ENCODE data around the gene IRF2BP2.
"Not testable (repeated sequence)": the region's sequence is repeated elsewhere in the genome, so short reads cannot be mapped to it uniquely, and the experiment has no call there.

IRF2BP2 gene

GRCh38 chr1:234643111-234643849, 33.3 kb upstream of the IRF2BP2 start:
- Mint-ChIP-seq H3K27me3 (no peaks in the 10 kb centered on the region), H3K4me3 (no peak overlapping the region), H3K36me3 (peaks cover 5% of the 10 kb centered on the region), H3K9me3 (peaks cover 4% of the 10 kb centered on the region), H3K27ac (no peak overlapping the region), H3K4me1 (peaks cover 11% of the 10 kb centered on the region)
- ATAC-seq, result no peak

GRCh38 chr1:234642428-234642827, 32.5 kb upstream of the IRF2BP2 start:
- no peak for ATAC-seq
- H3K27me3 Mint-ChIP-seq, result no peaks in the 10 kb centered on the region

GRCh38 chr1:234639961-234640360, 30.0 kb upstream of the IRF2BP2 start:
- ATAC-seq, result no peak

More at GRCh38 chr1:234642428-234642827, 32.5 kb upstream of the IRF2BP2 start:
- Mint-ChIP-seq H3K9me3 (peaks cover 4% of the 10 kb centered on the region), H3K4me3 (no peak overlapping the region), H3K27ac (no peak overlapping the region), H3K36me3 (peaks cover 5% of the 10 kb centered on the region), H3K4me1 (peaks cover 11% of the 10 kb centered on the region)

GRCh38 chr1:234638832-234639799, 29.1 kb upstream of the IRF2BP2 start:
- no peak overlapping the region for H3K4me3 Mint-ChIP-seq
- no peak overlapping the region for H3K27ac Mint-ChIP-seq
- no peaks in the 10 kb centered on the region for H3K27me3 Mint-ChIP-seq
- peaks cover 11% of the 10 kb centered on the region for H3K4me1 Mint-ChIP-seq
- H3K36me3 Mint-ChIP-seq, result no peaks in the 10 kb centered on the region
- no peak for ATAC-seq
- H3K9me3 Mint-ChIP-seq, result no peaks in the 10 kb centered on the region

More at GRCh38 chr1:234639961-234640360, 30.0 kb upstream of the IRF2BP2 start:
- no peaks in the 10 kb centered on the region for H3K9me3 Mint-ChIP-seq
- no peak overlapping the region for H3K27ac Mint-ChIP-seq
- no peaks in the 10 kb centered on the region for H3K36me3 Mint-ChIP-seq
- H3K4me1 Mint-ChIP-seq, result peaks cover 11% of the 10 kb centered on the region
- H3K4me3 Mint-ChIP-seq, result no peak overlapping the region
- H3K27me3 Mint-ChIP-seq, result no peaks in the 10 kb centered on the region

GRCh38 chr1:234634922-234635321, 24.9 kb upstream of the IRF2BP2 start:
- H3K27ac Mint-ChIP-seq, H3K9me3 Mint-ChIP-seq: not testable (repeated sequence)

GRCh38 chr1:234634387-234634786, 24.4 kb upstream of the IRF2BP2 start:
- Mint-ChIP-seq H3K27ac (peak overlapping the region; percentile 2), H3K4me3 (no peak overlapping the region), H3K27me3 (no peaks in the 10 kb centered on the region), H3K36me3 (no peaks in the 10 kb centered on the region), H3K9me3 (no peaks in the 10 kb centered on the region), H3K4me1 (no peaks in the 10 kb centered on the region)
- ATAC-seq, result no peak

More at GRCh38 chr1:234634922-234635321, 24.9 kb upstream of the IRF2BP2 start:
- not testable (repeated sequence) for ATAC-seq, H3K27me3 Mint-ChIP-seq, H3K4me1 Mint-ChIP-seq, H3K36me3 Mint-ChIP-seq, H3K4me3 Mint-ChIP-seq

- ATAC-seq, result no peak
- Mint-ChIP-seq H3K9me3 (no peaks in the 10 kb centered on the region), H3K4me3 (no peak overlapping the region), H3K4me1 (no peaks in the 10 kb centered on the region), H3K27ac (peak overlapping the region; percentile 2), H3K36me3 (no peaks in the 10 kb centered on the region), H3K27me3 (no peaks in the 10 kb centered on the region)
These were observed 23.4 kb upstream of the IRF2BP2 start for GRCh38 chr1:234633246-234634003.

GRCh38 chr1:234632225-234632624, 22.2 kb upstream of the IRF2BP2 start:
- H3K4me3 Mint-ChIP-seq, result no peak overlapping the region
- H3K27me3 Mint-ChIP-seq, result no peaks in the 10 kb centered on the region
- no peaks in the 10 kb centered on the region for H3K36me3 Mint-ChIP-seq
- no peak for ATAC-seq
- no peak overlapping the region for H3K27ac Mint-ChIP-seq
- H3K4me1 Mint-ChIP-seq, result peaks cover 10% of the 10 kb centered on the region
- no peaks in the 10 kb centered on the region for H3K9me3 Mint-ChIP-seq

- H3K4me3 Mint-ChIP-seq, result no peak overlapping the region
- no peaks in the 10 kb centered on the region for H3K9me3 Mint-ChIP-seq
- no peaks in the 10 kb centered on the region for H3K27me3 Mint-ChIP-seq
- no peak for ATAC-seq
- H3K4me1 Mint-ChIP-seq, result peaks cover 12% of the 10 kb centered on the region
- H3K27ac Mint-ChIP-seq, result no peak overlapping the region
- no peaks in the 10 kb centered on the region for H3K36me3 Mint-ChIP-seq
These were observed 21.7 kb upstream of the IRF2BP2 start for GRCh38 chr1:234631721-234632125.

- Mint-ChIP-seq H3K27ac (no peak overlapping the region), H3K4me1 (peaks cover 21% of the 10 kb centered on the region), H3K4me3 (no peak overlapping the region), H3K27me3 (no peaks in the 10 kb centered on the region), H3K36me3 (no peaks in the 10 kb centered on the region), H3K9me3 (no peaks in the 10 kb centered on the region)
- ATAC-seq, result no peak
These were observed 19.0 kb upstream of the IRF2BP2 start for GRCh38 chr1:234629026-234629425.

GRCh38 chr1:234628089-234628488, 18.1 kb upstream of the IRF2BP2 start:
- Mint-ChIP-seq H3K27me3 (no peaks in the 10 kb centered on the region), H3K4me3 (no peak overlapping the region), H3K9me3 (no peaks in the 10 kb centered on the region), H3K4me1 (peaks cover 25% of the 10 kb centered on the region), H3K36me3 (no peaks in the 10 kb centered on the region), H3K27ac (peak overlapping the region; percentile 11)
- no peak for ATAC-seq

GRCh38 chr1:234627009-234627950, 17.3 kb upstream of the IRF2BP2 start:
- Mint-ChIP-seq H3K4me3 (no peak overlapping the region), H3K27me3 (no peaks in the 10 kb centered on the region), H3K9me3 (no peaks in the 10 kb centered on the region), H3K4me1 (peaks cover 25% of the 10 kb centered on the region), H3K36me3 (no peaks in the 10 kb centered on the region), H3K27ac (peak overlapping the region; percentile 11)
- peak; percentile 65 for ATAC-seq

- Mint-ChIP-seq H3K27ac (no peak overlapping the region), H3K4me3 (no peak overlapping the region), H3K36me3 (no peaks in the 10 kb centered on the region), H3K9me3 (no peaks in the 10 kb centered on the region), H3K4me1 (peaks cover 25% of the 10 kb centered on the region), H3K27me3 (no peaks in the 10 kb centered on the region)
- ATAC-seq, result no peak
These were observed 16.4 kb upstream of the IRF2BP2 start for GRCh38 chr1:234626391-234626790.

- Mint-ChIP-seq H3K36me3 (no peaks in the 10 kb centered on the region), H3K4me1 (peaks cover 32% of the 10 kb centered on the region), H3K27me3 (no peaks in the 10 kb centered on the region), H3K9me3 (no peaks in the 10 kb centered on the region), H3K4me3 (no peak overlapping the region), H3K27ac (peak overlapping the region; percentile 0)
- no peak for ATAC-seq
These were observed 14.7 kb upstream of the IRF2BP2 start for GRCh38 chr1:234624724-234625117.

All from stimulated activated memory B cell treated with anti-CD40 and anti-IgM and Interleukin-4, amounts not matched to agents 10 μg/mL and 1 μg/mL and 100 μg/mL, for 72 hours (primary cell).